Activated CD8-positive, alpha-beta memory T cell treated with anti-CD3 and anti-CD28 coated beads for 1 hour (primary cell): Measurements from ENCODE around the gene DMRTA2.

Experiments used
- DNase-seq, 2 donors: peaks; one replicate each; pipeline ENCODE4 v3.0.0-alpha.2; 2020; ENCODE audit warnings: low read depth in 1 of 2; ENCODE audit errors: extremely low read depth in 1 of 2

Gene DMRTA2

GRCh38 chr1:50424045-50424883 is 1.0 kb upstream of the DMRTA2 start:
- DNase-seq, result no peak

- no peak for DNase-seq
Observed at GRCh38 chr1:50423670-50424000, 392 bp upstream of the DMRTA2 start.

GRCh38 chr1:50422675-50422945 is 633 bp downstream of the DMRTA2 start:
- no peak for DNase-seq

- no peak for DNase-seq
Observed at GRCh38 chr1:50421768-50422674, 1.2 kb downstream of the DMRTA2 start.

- DNase-seq, result no peak
Observed at GRCh38 chr1:50421366-50421748, 1.9 kb downstream of the DMRTA2 start.

GRCh38 chr1:50420689-50421365 is 2.4 kb downstream of the DMRTA2 start:
- no peak for DNase-seq

- no peak for DNase-seq
Observed at GRCh38 chr1:50419907-50420677, 3.2 kb downstream of the DMRTA2 start.

GRCh38 chr1:50419192-50419906 is 3.9 kb downstream of the DMRTA2 start:
- no peak for DNase-seq

GRCh38 chr1:50418600-50419109 is 4.6 kb downstream of the DMRTA2 start:
- DNase-seq, result no peak

GRCh38 chr1:50417946-50418599 is 5.2 kb downstream of the DMRTA2 start:
- DNase-seq, result no peak

- DNase-seq, result no peak
Observed at GRCh38 chr1:50417507-50417906, 5.7 kb downstream of the DMRTA2 start.

GRCh38 chr1:50416553-50417453 is 6.4 kb downstream of the DMRTA2 start:
- no peak for DNase-seq

GRCh38 chr1:50416150-50416527 is 7.1 kb downstream of the DMRTA2 start:
- no peak for DNase-seq

GRCh38 chr1:50415235-50416149 is 7.8 kb downstream of the DMRTA2 start:
- DNase-seq, result no peak

GRCh38 chr1:50414853-50415234 is 8.4 kb downstream of the DMRTA2 start:
- no peak for DNase-seq

- DNase-seq, result no peak
Observed at GRCh38 chr1:50412813-50413476, 10.3 kb downstream of the DMRTA2 start.

- DNase-seq, result no peak
Observed at GRCh38 chr1:50405814-50406213, 17.4 kb downstream of the DMRTA2 start.
